GM18909 (cell line): ENCODE measurements around the gene LENG8.

Experiments
- ATAC-seq: cut with Tn5 transposase; IDR thresholded peaks from one replicate; pipeline ENCODE4 v1.9.1; 2021; ENCODE audit warnings: mild to moderate bottlenecking; ENCODE audit not compliant: unreplicated experiment, poor library complexity

The LENG8 gene

GRCh38 chr19:54448774-54449700, at the start of gene LENG8:
TSS of gene LENG8 (plus strand) at chr19:54449199. CDS start at chr19:54451345, 2,146 bp downstream.
- ATAC-seq, result peak; percentile 90

GRCh38 chr19:54400913-54401312, 48.1 kb upstream of the LENG8 start:
- ATAC-seq, result no peak

GRCh38 chr19:54403054-54403453, 45.9 kb upstream of the LENG8 start:
- no peak for ATAC-seq

GRCh38 chr19:54405628-54406027, 43.4 kb upstream of the LENG8 start:
- no peak for ATAC-seq

- ATAC-seq, result no peak
Observed at GRCh38 chr19:54407780-54408179, 41.2 kb upstream of the LENG8 start.

GRCh38 chr19:54408456-54409026, 40.5 kb upstream of the LENG8 start:
- no peak for ATAC-seq

GRCh38 chr19:54411033-54411432, 38.0 kb upstream of the LENG8 start:
- ATAC-seq, result no peak

GRCh38 chr19:54412877-54413276, 36.1 kb upstream of the LENG8 start:
- no peak for ATAC-seq

- ATAC-seq, result no peak
Observed at GRCh38 chr19:54414156-54414555, 34.8 kb upstream of the LENG8 start.

- no peak for ATAC-seq
Observed at GRCh38 chr19:54415208-54415900, 33.6 kb upstream of the LENG8 start, which contains the start of gene TTYH1. TSS of gene TTYH1 (plus strand) at chr19:54415464. CDS start at chr19:54415553, 89 bp downstream.

GRCh38 chr19:54415901-54416673, 32.9 kb upstream of the LENG8 start:
- ATAC-seq, result no peak

- ATAC-seq, result no peak
Observed at GRCh38 chr19:54416695-54417491, 32.1 kb upstream of the LENG8 start.

- ATAC-seq, result no peak
Observed at GRCh38 chr19:54418030-54418929, 30.7 kb upstream of the LENG8 start.

- ATAC-seq, result no peak
Observed at GRCh38 chr19:54418930-54419800, 29.8 kb upstream of the LENG8 start.

- no peak for ATAC-seq
Observed at GRCh38 chr19:54420068-54420382, 29.0 kb upstream of the LENG8 start.

- no peak for ATAC-seq
Observed at GRCh38 chr19:54420383-54421168, 28.4 kb upstream of the LENG8 start.

GRCh38 chr19:54421169-54421516, 27.9 kb upstream of the LENG8 start:
- no peak for ATAC-seq
